Skeletal muscle satellite cell (primary cell): ENCODE results near the gene LRRC51.

Source experiments
- H3K27me3 ChIP-seq: 2 replicates; pipeline ENCODE4 v1.7.0; 2013; ENCODE audit warnings: low read length; ENCODE audit not compliant: control insufficient read depth, insufficient read depth
- H3K36me3 ChIP-seq: 2 replicates; pipeline ENCODE4 v1.7.0; 2013; ENCODE audit warnings: mild to moderate bottlenecking, control low read depth, low read length; ENCODE audit not compliant: insufficient read depth
- H3K4me1 ChIP-seq: 2 replicates; pipeline ENCODE4 v1.7.0; 2013; ENCODE audit warnings: low read length; ENCODE audit not compliant: control insufficient read depth, insufficient read depth
- H3K4me2 ChIP-seq: 2 replicates; pipeline ENCODE4 v1.7.0; 2013; ENCODE audit warnings: mild to moderate bottlenecking, low read length
- H3K4me3 ChIP-seq: 2 replicates; pipeline ENCODE4 v1.7.0; 2013; ENCODE audit warnings: low read length
- H3K9ac ChIP-seq: 2 replicates; pipeline ENCODE4 v1.7.0; 2013; ENCODE audit warnings: mild to moderate bottlenecking, low read depth, low read length, moderate library complexity
- H3K9me3 ChIP-seq: replicated peaks from 2 replicates; pipeline ENCODE4 v1.7.0; 2013; ENCODE audit warnings: mild to moderate bottlenecking, control low read depth, low read length

Gene LRRC51

GRCh38 chr11:72112978-72113808, 32.5 kb downstream of the LRRC51 start:
- H3K4me3 ChIP-seq, result peak overlapping the region; percentile 77
- peak overlapping the region; percentile 93 for H3K9ac ChIP-seq
- peak overlapping the region; percentile 81 for H3K4me2 ChIP-seq
- H3K27me3 ChIP-seq, result no peaks in the 10 kb centered on the region
- no peaks in the 10 kb centered on the region for H3K9me3 ChIP-seq
- no peaks in the 10 kb centered on the region for H3K36me3 ChIP-seq
- peaks cover 18% of the 10 kb centered on the region for H3K4me1 ChIP-seq

- Histone ChIP-seq H3K4me3 (no peak overlapping the region), H3K4me1 (peaks cover 18% of the 10 kb centered on the region), H3K9ac (no peak overlapping the region), H3K36me3 (no peaks in the 10 kb centered on the region), H3K9me3 (no peaks in the 10 kb centered on the region), H3K27me3 (no peaks in the 10 kb centered on the region), H3K4me2 (no peak overlapping the region)
These were observed 33.9 kb downstream of the LRRC51 start for GRCh38 chr11:72114570-72114969.

- no peaks in the 10 kb centered on the region for H3K9me3 ChIP-seq
- no peaks in the 10 kb centered on the region for H3K36me3 ChIP-seq
- no peak overlapping the region for H3K9ac ChIP-seq
- no peaks in the 10 kb centered on the region for H3K27me3 ChIP-seq
- H3K4me3 ChIP-seq, result no peak overlapping the region
- no peak overlapping the region for H3K4me2 ChIP-seq
- H3K4me1 ChIP-seq, result peaks cover 18% of the 10 kb centered on the region
These were observed 35.5 kb downstream of the LRRC51 start for GRCh38 chr11:72116019-72116755.

- H3K4me3 ChIP-seq, result no peak overlapping the region
- no peaks in the 10 kb centered on the region for H3K27me3 ChIP-seq
- H3K36me3 ChIP-seq, result no peaks in the 10 kb centered on the region
- no peak overlapping the region for H3K9ac ChIP-seq
- H3K9me3 ChIP-seq, result no peaks in the 10 kb centered on the region
- H3K4me2 ChIP-seq, result no peak overlapping the region
- no peaks in the 10 kb centered on the region for H3K4me1 ChIP-seq
These were observed 38.5 kb downstream of the LRRC51 start for GRCh38 chr11:72119198-72119597.

- H3K4me3 ChIP-seq, result no peak overlapping the region
These were observed 40.3 kb downstream of the LRRC51 start for GRCh38 chr11:72120930-72121329.

GRCh38 chr11:72122607-72123006, 42.0 kb downstream of the LRRC51 start:
- no peak overlapping the region for H3K4me2 ChIP-seq
- no peaks in the 10 kb centered on the region for H3K9me3 ChIP-seq
- H3K9ac ChIP-seq, result no peak overlapping the region
- no peaks in the 10 kb centered on the region for H3K36me3 ChIP-seq
- no peaks in the 10 kb centered on the region for H3K4me1 ChIP-seq
- no peaks in the 10 kb centered on the region for H3K27me3 ChIP-seq
- no peak overlapping the region for H3K4me3 ChIP-seq

More at GRCh38 chr11:72120930-72121329, 40.3 kb downstream of the LRRC51 start:
- H3K9ac ChIP-seq, result no peak overlapping the region
- no peaks in the 10 kb centered on the region for H3K27me3 ChIP-seq
- H3K36me3 ChIP-seq, result no peaks in the 10 kb centered on the region
- H3K4me2 ChIP-seq, result no peak overlapping the region
- H3K9me3 ChIP-seq, result no peaks in the 10 kb centered on the region
- no peaks in the 10 kb centered on the region for H3K4me1 ChIP-seq

- Histone ChIP-seq H3K36me3 (no peaks in the 10 kb centered on the region), H3K4me2 (no peak overlapping the region), H3K4me3 (no peak overlapping the region), H3K9ac (no peak overlapping the region), H3K9me3 (no peaks in the 10 kb centered on the region), H3K27me3 (no peaks in the 10 kb centered on the region), H3K4me1 (no peaks in the 10 kb centered on the region)
These were observed 42.5 kb downstream of the LRRC51 start for GRCh38 chr11:72123117-72123653.

GRCh38 chr11:72124046-72124445, 43.4 kb downstream of the LRRC51 start:
- Histone ChIP-seq H3K4me1 (no peaks in the 10 kb centered on the region), H3K9me3 (peaks cover 3% of the 10 kb centered on the region), H3K9ac (no peak overlapping the region), H3K4me3 (no peak overlapping the region), H3K27me3 (peaks cover 2% of the 10 kb centered on the region), H3K36me3 (no peaks in the 10 kb centered on the region), H3K4me2 (no peak overlapping the region)

- H3K27me3 ChIP-seq, result peaks cover 2% of the 10 kb centered on the region
- H3K9me3 ChIP-seq, result peaks cover 3% of the 10 kb centered on the region
- H3K9ac ChIP-seq, result no peak overlapping the region
- no peaks in the 10 kb centered on the region for H3K4me1 ChIP-seq
- no peak overlapping the region for H3K4me3 ChIP-seq
- no peaks in the 10 kb centered on the region for H3K36me3 ChIP-seq
- no peak overlapping the region for H3K4me2 ChIP-seq
These were observed 45.3 kb downstream of the LRRC51 start for GRCh38 chr11:72125956-72126355.

GRCh38 chr11:72127923-72128322, 47.3 kb downstream of the LRRC51 start:
- Histone ChIP-seq H3K4me3 (no peak overlapping the region), H3K27me3 (peaks cover 5% of the 10 kb centered on the region), H3K4me2 (no peak overlapping the region), H3K36me3 (no peaks in the 10 kb centered on the region), H3K9ac (no peak overlapping the region), H3K9me3 (peaks cover 3% of the 10 kb centered on the region), H3K4me1 (no peaks in the 10 kb centered on the region)

- H3K4me1 ChIP-seq, result no peaks in the 10 kb centered on the region
These were observed 48.7 kb downstream of the LRRC51 start for GRCh38 chr11:72129381-72129780.

More at GRCh38 chr11:72129381-72129780, 48.7 kb downstream of the LRRC51 start:
- H3K9ac ChIP-seq, result no peak overlapping the region
- peaks cover 3% of the 10 kb centered on the region for H3K9me3 ChIP-seq
- H3K4me2 ChIP-seq, result no peak overlapping the region
- H3K27me3 ChIP-seq, result peaks cover 12% of the 10 kb centered on the region
- no peak overlapping the region for H3K4me3 ChIP-seq
- no peaks in the 10 kb centered on the region for H3K36me3 ChIP-seq
